Left forelimb (tissue), 1 donor: ENCODE results near the gene SIRT6.
"Not testable (repeated sequence)": the region's sequence is repeated elsewhere in the genome, so short reads cannot be mapped to it uniquely, and the experiment has no call there.

Experiments used
- DNase-seq: peaks from one replicate; pipeline ENCODE4 v3.0.0-alpha.2; 2018; ENCODE audit warnings: low spot score

Gene SIRT6

DNA sequence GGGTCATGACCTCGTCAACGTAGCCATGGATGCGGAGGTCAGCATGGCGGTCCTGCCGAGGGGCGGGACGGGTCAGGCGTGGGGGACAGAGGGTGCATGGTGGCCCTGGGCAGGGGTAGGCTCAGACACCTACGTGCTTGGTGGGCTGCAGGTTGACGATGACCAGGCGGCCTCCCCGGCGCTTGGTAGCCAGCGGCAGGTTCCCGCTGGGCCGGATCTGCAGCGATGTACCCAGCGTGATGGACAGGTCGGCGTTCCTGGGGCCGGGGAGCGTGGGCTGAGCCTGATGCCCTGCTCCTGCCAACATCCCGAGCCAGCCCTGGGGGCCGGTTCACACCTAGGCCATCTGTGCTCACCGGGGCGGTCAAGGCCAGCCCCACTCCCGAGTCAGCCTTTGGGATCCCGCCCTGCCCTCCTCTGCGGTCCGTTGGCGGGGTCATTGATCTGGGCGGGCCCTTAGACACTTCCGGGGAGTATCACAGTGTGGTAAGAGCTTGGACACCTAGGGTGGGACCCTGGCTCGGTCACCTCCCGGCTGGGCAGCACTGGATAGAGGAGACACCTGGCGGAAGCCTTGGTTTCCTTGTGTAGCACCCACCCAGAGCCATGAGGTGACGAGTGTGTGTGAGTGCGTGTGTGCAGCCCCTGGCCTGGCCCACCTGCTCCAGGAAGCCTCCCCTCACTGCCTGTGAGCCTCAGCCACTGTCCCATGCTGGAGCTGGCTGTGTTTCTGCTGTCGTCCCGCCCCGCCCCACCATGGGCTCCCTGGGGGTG, 7.3 kb downstream of the SIRT6 start:
- no peak for DNase-seq

DNA sequence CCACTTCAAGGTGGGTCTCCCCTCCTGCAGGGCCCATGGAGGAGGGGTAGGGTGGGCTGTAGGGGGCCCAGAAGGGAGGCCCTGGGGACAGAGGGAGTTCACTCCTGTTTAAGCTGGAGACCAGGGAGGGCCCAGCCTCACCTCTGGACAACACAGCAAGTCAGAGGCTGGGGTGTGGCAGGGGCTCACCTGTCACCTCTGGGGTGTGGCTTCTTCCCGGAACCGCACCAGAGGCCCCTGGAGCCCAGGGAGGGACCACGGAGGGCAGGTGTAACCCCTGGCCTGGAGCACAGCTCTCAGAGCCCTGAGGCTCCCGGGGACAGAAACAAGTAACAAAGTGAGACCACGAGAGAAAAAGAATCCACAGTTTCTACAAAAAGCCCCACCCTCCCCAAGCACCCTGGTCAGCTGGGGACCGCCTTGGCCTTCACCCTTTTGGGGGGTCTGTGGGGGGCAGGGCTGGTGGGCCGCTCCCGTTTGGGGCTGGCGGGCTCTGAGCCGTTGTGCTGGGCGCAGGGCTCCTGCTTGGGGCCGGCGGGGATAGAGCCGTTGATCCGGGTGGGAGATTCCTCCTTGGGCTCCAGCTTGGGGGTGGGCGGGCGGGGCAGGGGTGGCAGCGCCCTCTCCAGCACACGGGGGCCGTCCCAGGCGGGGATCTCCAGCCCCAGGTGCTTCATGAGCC, 8.0 kb downstream of the SIRT6 start:
- DNase-seq, result no peak

- DNase-seq, result no peak
These were observed 8.7 kb downstream of the SIRT6 start for GRCh38 chr19:4173479-4174212.

- DNase-seq, result peak; percentile 82
These were observed 9.4 kb downstream of the SIRT6 start for GRCh38 chr19:4172861-4173473.

- DNase-seq, result no peak
These were observed 10.7 kb downstream of the SIRT6 start for GRCh38 chr19:4171676-4172075.

- DNase-seq, result no peak
These were observed 18.1 kb downstream of the SIRT6 start for GRCh38 chr19:4164262-4164661.

GRCh38 chr19:4161415-4162077, 20.8 kb downstream of the SIRT6 start:
- DNase-seq, result no peak

GRCh38 chr19:4157971-4158370, 24.4 kb downstream of the SIRT6 start:
- not testable (repeated sequence) for DNase-seq

DNA sequence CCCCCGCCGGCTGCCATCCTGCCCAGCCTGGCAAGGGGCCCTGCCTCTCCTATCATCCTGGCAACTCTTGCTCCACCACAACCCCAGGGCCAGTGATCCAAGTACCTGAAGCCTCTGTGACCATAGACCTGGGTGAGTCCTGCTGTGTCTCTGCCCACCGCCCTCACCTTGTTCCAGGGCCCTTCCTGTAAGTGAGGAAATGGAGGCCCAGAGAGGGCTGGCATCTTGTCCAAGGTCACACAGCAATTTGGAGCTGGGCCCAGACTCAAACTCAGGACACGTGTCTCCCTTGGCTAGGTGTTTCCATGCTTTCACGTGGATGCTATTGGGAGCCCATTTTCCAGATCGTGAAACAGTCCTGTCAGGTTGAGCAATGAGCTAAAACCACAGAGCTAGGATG, 25.2 kb downstream of the SIRT6 start:
- DNase-seq, result no peak

DNA sequence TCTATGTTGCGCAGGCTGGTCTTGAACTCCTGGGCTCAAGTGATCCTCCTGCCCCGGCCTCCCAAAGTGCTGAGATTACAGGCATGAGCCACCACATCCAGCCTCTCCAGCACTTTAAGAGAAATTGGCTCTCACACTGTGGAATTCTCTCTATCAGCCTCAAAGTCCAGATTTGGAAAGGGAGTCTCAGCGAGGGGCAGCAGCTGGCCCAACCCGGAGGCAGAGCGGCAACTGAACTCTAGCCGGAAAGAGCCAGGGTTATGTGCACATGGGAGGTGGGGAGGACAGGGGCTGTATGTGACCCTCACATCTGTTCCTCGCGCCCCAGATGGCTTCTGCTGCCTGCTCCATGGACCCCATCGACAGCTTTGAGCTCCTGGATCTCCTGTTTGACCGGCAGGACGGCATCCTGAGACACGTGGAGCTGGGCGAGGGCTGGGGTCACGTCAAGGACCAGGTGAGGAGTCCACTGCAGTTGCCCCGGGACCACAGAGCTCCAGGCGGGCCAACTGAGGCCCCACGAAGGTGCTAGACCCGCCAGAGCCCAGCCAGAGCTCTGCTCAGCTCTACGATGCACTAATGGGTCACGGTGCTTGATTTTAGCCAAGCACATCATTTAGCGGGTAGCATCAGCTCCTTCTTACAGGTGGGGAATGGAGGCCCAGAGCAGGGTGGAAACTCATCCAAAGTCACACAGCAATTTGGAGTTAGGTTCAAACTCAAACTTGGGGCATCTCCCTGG, 27.6 kb downstream of the SIRT6 start:
- no peak for DNase-seq

DNA sequence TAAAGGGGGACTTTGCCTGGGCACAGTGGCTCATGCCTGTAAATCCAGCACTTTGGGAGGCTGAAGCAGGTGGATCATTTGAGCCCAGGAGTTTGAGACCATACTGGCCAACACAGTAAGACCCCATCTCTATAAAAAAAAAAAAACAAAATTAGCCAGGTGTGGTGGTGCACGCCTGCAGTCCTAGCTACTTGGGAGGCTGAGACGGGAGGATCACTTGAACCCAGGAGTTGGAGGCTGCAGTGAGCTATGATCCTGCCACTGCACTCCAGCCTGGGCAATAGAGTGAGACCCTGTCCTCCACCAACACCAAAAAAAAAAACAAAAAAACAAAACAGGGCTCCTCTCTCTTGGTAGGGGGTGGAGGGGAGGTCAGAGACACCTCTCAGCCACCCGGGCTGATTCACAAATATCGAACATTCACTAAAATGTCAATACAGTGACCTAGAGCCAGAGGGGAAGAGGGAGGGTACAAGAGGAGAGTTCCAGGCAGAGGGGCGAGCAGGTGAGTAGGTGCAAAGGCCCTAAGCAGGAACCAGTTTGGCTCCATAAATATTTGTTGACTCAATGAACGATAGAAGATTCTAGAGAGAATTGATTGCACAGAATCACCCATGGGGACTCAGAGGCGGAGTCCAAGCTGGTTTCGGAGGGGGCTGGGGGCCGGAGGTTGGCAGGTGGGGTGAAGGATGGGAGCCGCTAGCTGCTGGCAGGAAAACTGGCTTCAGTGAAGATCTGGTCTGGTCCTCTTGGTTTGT, 29.9 kb downstream of the SIRT6 start:
- no peak for DNase-seq

- no peak for DNase-seq
These were observed 30.7 kb downstream of the SIRT6 start for GRCh38 chr19:4151623-4152022.

- DNase-seq, result no peak
These were observed 32.7 kb downstream of the SIRT6 start for GRCh38 chr19:4149518-4150288.

GRCh38 chr19:4144666-4145249, 37.6 kb downstream of the SIRT6 start:
- DNase-seq, result no peak

GRCh38 chr19:4142916-4143315, 39.4 kb downstream of the SIRT6 start:
- DNase-seq, result not testable (repeated sequence)

DNA sequence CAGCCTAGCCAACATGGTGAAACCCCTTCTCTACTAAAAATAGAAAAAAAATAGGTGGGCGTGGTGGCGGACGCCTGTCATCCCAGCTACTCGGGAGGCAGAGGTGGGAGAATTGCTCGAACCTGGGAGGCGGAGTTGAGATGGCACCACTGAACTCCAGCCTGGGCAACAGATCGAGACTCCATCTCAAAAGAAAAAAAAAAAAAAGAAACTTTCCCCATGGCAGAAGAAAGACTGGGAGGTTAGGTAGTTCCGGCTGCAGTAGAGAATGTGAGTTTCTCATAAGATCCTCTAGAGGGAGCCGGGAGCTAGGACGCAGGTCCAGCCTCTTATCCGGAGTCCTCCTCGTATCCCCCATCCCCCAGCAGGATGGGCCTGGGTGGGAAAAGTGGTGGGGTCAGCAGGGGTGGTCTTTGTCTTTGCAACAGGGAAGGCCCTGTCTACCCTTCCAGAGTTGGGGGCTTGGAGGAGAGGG, 42.1 kb downstream of the SIRT6 start:
- no peak for DNase-seq

- no peak for DNase-seq
These were observed 42.6 kb downstream of the SIRT6 start for GRCh38 chr19:4139614-4140236.

DNA sequence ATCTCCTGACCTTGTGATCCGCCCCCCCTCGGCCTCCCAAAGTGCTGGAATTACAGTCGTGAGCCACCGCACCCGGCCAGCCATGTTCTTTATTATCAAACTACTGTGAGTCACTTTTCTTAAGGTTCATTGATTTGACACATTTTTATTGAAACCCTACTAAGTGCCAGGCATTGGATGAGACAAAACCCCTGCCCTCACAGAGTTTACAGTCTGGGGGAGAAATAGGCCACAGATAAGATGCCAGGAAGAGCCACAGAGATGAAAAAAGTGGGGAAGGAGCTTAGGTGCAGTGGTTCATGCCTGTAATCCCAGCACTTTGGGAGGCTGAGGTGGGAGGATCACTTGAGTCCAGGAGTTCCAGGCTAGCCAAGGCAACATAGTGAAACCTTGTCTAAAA, 43.9 kb downstream of the SIRT6 start:
- no peak for DNase-seq

- DNase-seq, result no peak
These were observed 45.7 kb downstream of the SIRT6 start for GRCh38 chr19:4136680-4137088.
